Measurements from ENCODE around the gene NKAPD1.
"Not testable (repeated sequence)": the region's sequence is repeated elsewhere in the genome, so short reads cannot be mapped to it uniquely, and the experiment has no call there.

Gene NKAPD1

GRCh38 chr11:112086422-112087191, 12.5 kb downstream of the NKAPD1 start, which contains the start of the genes SDHD and TIMM8B:
TSS of gene SDHD (plus strand) at chr11:112086873. CDS start at chr11:112086908, 35 bp downstream.
TSS of gene TIMM8B (minus strand) at chr11:112086756. CDS start at chr11:112086723, 33 bp downstream.
- DNase-seq = peak; percentile 80

DNA sequence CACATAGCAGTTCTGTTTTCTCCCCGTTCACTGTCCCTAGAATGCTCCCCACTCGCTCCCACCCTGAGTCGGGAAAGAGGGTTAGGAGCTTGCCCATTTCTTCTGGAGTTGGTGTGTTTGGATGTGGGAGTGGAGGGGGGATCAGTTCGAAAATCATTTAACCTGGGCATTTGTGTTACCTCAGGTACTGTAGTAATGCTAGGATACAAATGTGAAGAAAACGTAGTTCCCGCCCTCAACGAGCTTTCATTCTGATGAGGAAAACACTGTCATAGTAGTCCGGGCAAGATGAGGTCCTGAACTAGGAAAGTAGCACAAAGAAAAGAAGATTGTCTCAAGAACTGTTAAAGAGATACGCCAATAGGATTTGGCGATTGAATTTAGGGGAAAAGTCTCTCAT, 13.1 kb downstream of the NKAPD1 start:
- no peak for DNase-seq

DNA sequence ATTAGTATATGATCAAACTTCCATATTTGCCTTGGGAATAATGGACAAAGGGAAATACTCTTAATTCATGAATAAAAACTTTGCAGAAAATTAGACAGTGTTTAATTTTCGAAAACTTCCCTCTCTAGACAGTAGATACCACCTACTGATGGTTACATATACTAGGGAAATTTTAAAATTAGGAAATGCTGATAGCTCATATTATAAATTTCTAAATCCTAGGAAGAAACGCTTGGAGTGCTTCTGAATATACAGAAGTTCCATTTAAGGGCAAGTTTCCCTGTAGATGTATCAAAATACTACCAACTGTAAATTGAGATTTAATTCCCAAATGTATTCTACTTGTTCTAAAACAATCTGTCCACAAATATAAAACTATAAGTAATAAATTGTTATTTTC, 21.2 kb downstream of the NKAPD1 start:
- DNase-seq = not testable (repeated sequence)

- DNase-seq = no peak
Measured at GRCh38 chr11:112096194-112096593, 22.1 kb downstream of the NKAPD1 start.

DNA sequence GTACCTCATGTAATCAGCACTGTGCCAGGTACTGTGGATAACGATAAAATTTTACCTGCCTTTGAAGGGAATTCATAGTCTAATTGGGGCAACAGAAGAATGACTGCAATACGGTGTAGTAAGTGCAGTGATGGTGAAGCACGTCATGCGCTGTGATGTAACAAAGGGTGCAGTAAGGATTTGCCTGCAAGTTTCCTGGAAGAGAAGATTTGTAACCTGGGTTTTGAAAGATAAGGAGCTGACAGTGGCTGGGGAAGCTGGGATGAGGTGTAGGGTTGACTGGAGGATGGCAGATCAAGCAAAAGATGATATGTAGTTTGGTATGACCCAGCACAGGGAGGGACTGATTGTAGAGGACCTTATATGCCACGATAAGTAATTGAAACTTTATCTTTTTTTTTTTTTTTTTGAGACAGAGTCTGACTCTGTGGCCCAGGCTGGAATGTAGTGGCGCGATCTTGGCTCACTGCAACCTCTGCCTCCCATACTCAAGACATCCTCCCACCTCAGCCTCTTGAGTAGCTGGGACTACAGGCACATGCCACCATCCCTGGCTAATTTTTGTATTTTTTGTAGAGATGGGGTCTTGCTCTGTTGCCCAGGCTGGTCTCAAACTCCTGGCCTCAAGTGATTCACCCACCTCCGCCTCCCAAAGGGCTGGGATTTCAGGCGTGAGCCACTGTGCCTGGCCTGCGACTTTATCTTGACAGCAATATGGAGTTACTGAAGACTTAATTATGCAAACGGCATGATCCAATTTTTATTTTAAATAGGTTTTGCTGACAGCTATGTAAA, 23.8 kb downstream of the NKAPD1 start:
- no peak for DNase-seq

DNA sequence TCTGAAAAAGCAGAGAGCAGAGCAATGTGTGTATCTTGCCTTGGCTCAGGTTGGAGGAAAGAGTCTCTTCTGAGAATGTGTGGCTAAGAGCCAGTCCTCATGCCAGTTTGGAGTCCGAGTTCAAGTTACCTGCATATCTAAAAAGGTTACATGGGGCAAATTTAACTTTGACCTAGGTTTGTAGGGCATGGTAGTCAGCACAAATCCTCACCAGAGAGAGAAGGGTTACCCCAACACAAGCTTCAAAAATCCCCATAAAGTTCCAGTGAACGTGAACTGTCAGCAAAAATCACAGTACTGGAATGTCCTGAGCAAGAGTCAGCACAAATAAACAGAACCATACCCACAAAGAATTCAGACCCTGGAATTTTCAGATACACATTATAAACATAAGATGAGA, 26.4 kb downstream of the NKAPD1 start:
- DNase-seq = no peak

- DNase-seq = no peak
Measured at GRCh38 chr11:112103446-112103845, 29.3 kb downstream of the NKAPD1 start.

DNA sequence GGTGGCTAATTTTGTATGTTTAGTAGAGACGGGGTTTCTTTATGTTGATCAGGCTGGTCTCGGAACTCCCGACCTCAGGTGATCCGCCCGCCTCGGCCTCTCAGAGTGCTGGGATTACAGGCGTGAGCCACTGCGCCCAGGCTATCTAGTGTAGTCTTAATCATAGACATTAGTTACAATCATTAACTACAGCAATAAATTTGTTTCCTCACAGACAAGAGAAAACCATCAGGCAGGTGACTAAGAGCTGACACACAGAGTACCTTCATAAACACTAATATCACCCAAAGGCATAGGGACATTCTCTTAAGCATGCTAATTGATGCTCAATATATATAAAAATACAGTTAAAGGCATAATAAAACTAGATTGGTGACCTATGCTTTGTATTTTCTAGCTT, 32.0 kb downstream of the NKAPD1 start:
- DNase-seq = no peak

DNA sequence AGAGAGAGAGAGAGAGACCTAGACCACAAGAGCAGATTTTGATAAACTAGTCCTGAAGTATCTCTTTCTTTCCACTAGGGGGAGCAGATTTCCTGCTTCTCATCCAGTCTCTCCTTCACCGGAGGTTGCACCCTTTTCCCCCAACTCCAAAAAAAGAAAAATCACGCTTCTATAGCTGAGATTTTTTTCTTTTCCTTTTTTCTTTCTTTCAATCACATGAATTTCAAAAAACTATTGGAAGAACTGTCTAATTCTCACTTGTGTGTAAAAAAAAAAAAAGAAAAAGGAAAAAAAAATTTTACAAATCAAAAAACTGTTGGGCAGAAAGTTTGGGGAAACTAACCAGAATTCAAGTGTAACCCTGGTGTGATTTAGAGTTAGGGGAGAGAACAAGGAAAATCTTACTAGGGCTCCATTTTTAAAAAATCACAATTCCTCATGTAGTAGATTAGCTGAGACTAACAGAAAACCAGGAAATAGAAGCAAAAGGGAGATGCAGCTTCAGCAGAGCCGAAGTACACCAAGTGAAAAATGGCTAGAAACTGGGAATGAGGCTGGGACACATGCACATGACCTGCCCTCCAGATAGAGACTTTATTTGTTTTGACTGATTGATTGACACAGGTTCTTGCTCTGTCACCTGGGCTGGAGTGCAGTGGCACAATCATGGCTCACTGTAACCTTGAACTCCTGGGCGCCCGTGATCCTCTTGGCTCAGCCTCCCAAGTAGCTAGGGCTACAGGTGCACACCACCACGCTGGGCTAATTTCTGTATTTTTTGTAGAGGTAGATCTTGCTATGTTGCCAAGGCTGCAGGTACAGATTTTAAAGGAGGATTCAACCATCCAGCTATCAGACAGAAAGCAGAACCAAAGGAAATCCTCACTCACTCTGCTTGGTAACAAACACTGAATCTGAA, 39.7 kb downstream of the NKAPD1 start:
- no peak for DNase-seq

DNA sequence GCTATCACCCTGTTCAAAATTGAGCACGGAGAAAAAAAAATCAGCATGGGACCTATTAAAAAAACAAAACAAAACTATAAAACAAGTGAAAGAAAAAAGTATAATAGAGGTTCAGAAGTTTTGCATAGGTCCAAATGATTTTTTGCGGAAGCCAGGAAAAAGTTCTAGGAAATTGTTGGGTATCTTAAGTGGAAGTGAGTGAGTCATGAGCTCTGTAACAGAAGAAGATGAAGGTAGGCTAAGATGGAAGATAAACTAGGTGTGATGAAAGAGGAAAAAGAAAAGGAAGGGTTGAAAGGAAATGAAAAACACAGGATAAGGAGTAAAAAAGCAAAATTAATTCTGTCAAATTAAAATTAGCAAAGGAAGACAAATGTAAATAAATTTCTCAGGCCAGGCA, 40.4 kb downstream of the NKAPD1 start:
- DNase-seq = no peak

DNA sequence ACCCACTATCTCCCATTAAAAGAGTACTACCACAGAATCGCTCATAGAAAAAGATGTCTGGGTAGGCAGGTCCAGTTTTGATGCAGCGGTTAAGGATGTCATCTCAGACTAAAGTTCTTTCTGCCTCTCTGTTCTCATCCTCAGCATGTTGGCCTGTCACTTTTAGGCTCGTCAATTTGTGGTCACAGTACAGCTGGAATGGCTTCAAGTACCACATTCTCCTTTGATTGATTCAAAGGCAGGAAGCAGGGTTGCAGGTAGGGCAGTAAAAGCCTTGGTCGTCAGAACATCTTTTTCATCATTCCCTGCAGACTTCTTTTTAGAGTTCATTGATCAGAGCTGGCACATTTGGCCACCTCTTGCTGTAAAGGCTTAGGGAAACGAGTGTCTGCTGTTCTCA, 41.3 kb downstream of the NKAPD1 start:
- no peak for DNase-seq

- no peak for DNase-seq
Measured at GRCh38 chr11:112118176-112118575, 44.1 kb downstream of the NKAPD1 start.

DNA sequence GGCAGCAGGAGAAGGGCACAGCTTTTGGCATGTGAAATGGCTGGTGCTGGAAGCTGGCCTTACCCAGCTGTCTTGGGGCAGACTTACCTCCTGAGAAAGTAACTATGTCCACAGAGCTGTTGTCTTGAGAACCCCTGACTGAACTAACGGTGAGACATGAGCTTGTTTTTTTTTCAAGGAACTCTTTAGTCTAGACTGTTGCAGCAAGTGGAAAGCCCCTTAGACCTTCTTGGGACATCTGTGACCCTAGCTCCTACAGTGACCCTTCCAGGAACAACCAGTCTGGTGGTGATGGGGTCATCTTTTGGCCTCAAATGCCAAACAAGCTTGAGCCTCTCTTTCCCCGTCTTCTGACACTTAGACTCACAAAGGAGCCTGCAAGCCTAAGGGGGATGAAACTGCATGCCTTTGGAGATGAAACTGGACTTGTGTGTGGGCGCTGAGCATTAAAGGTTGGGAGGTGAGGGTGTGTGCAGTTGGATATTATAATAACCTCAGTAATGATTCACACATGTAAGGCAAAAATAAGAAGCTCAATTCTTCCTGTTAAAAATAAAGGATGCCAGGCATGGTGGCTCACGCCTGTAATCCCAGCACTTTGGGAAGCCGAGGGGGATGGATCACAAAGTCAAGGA, 48.0 kb downstream of the NKAPD1 start:
- DNase-seq = no peak

DNA sequence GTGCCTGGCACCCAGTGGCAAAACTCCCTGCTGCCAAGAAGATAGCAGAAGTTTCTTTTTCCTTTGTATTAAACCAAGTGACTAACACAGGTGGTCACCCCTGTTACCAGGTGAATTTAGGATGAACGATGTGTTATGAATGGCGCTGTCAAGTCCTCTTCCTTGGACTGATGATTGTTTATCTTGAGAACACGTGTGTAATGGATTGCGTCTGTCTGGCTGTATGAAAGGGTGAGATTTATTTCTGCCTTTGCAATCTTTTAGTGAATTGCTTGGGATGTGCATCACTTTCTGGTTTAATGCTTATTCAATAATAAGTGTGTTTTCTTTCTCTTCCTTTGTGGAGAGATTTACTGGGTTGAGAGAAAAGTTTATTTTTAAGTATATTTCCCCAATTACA, 49.0 kb downstream of the NKAPD1 start:
- no peak for DNase-seq

DNA sequence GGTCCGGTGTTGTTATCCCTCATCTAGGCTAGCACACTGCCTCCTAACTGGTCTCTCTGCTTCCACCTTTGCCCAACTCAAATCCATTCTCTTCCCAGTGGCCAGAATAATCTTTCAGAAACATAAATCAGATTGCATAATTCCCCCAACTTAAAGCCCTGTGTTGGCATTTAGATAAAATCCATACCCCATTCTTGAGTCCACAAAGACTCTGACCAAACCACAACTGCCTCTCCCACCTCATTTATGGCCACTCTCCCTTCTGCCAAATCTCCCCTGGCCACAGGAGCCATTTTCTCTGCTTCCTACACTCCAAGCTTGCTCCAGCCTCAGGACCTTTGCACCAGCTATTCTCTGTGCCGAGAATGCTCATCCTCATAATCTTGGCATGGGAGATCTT, 53.0 kb downstream of the NKAPD1 start:
- no peak for DNase-seq

DNA sequence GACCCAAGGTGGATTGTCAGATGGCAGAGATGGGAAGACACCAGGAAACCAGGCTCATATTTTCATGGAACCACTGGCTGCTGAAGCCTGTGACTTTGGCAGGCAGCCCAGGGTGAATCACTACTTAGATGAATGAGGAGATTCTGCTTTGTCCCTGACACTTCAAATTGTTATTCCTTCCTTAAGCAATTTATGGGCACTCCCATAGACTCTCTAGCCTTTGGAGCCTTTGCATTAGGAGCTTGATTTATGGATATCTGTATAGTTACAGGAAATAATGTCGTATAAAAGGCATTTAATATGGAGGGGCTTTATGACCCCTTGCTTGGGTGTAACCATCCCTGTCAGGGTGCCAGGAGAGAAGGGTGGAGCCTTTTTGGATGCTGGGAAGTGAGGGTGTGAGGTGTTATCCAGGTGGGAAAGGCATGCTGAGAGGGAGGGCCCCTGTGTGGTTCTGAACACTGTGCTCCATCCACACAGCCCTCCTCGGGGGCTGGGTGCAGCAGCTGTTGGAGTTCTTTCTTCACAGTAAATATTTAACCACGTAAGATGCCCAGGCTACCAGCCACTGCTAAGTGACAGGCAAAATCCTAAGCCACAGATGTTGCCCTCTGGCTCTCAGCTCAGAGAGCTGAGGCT, 54.5 kb downstream of the NKAPD1 start:
- peak; percentile 18 for DNase-seq

DNA sequence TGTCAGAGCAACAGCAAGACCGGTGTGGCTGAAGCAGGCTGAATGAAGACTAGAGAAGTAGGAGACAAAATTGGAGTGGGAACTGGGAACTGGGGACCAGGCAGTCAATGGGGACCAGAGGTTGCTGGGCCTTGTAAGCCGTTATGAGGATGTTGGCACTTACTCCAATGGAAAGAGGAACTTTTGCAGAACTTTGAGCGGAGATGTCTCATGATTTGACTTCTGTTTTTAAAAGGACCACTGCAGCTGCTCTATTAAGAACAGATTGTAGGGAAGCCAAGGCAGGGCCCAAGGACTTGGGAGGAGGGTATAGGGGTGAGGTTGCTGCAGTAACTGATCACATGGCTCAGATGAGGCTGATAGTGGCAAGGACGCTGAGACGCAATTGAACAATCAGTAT, 55.6 kb downstream of the NKAPD1 start:
- DNase-seq = no peak

DNA sequence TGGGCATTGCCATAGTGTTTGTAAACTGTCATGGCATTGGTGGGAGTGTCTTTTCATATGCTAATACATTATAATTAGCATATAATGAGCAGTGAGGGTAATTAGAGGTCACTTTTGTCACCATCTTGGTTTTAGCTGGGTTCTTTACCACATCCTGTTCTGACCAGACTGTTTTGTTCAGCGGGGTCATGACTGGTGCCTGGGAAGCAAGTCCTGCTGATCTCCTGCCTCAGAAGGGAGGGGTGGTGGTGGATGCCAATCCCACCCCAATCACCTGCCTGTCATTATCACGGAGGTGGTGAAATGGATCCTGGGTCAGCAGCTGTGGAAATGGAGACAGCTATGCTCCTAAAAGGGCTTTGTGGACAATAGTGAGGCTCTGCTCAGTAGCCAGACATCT, 58.6 kb downstream of the NKAPD1 start:
- no peak for DNase-seq

- no peak for DNase-seq
Measured at GRCh38 chr11:112134473-112134872, 60.4 kb downstream of the NKAPD1 start.

Measured in T1000 (cell line).